Thoracic aorta (tissue), 2 donors: ENCODE data around the gene RSAD1. TPM values are rescaled to one million over a fixed set of nuclear protein-coding genes. Genes with fewer than 3 reads are reported as not detected.

ENCODE experiments used
- ATAC-seq: fragments of 150-250 bp; one replicate; pipeline ENCODE4 v1.8.0; 2017; ENCODE audit warnings: low read depth; ENCODE audit not compliant: insufficient number of reproducible peaks, low FRiP score
- DNase-seq: peaks from one replicate; pipeline ENCODE4 v3.0.0-alpha.2; 2020; ENCODE audit warnings: low spot score
- H3K27ac ChIP-seq, 2 donors: fragments of 200-600 bp; sonication (generic); 1 replicate in 1 of 2; 2 replicates in 1 of 2; pipeline ENCODE4 v1.5.1; 2016; ENCODE audit warnings: mild to moderate bottlenecking in 2 of 2, moderate library complexity in 2 of 2
- H3K27me3 ChIP-seq: fragments of 200-600 bp; sonication (generic); replicated peaks from 2 replicates; pipeline ENCODE4 v1.6.0; 2016; ENCODE audit warnings: mild to moderate bottlenecking; ENCODE audit not compliant: insufficient read depth
- H3K36me3 ChIP-seq: fragments of 200-600 bp; sonication (generic); one replicate; pipeline ENCODE4 v1.5.1; 2016
- H3K4me1 ChIP-seq, 2 donors: fragments of 200-600 bp; sonication (generic); 1 replicate in 1 of 2; 2 replicates in 1 of 2; pipeline versions ENCODE4 v1.5.1 to v1.6.0; 2016; ENCODE audit warnings: low read depth in 2 of 2, mild to moderate bottlenecking in 1 of 2; ENCODE audit not compliant: control insufficient read depth in 1 of 2
- H3K4me3 ChIP-seq: fragments of 200-600 bp; sonication (generic); 2 replicates; pipeline ENCODE4 v1.5.1; 2016; ENCODE audit warnings: mild to moderate bottlenecking
- H3K9me3 ChIP-seq: fragments of 200-600 bp; sonication (generic); 2 replicates; pipeline ENCODE4 v1.5.1; 2016
- total RNA-seq, 2 donors: library from RNA; depleted of rRNA; stranded (reverse); fragments of >200 nt; gene quantifications; one replicate each; pipeline versions ENCODE4 v1.1.0 to v1.2.3, GENCODE V29; 2016
- TF ChIP-seq, protein P1 (sequence below): fragments of 200-600 bp; sonication (generic); IDR thresholded peaks from one replicate; pipeline ENCODE4 v1.5.1; 2019; ENCODE audit warnings: antibody characterized with exemption

The RSAD1 gene
- total RNA-seq, 2 donors from 2014 or later = 21.4 to 35.3 TPM

- no peak for DNase-seq
- no peak for ATAC-seq
- Histone ChIP-seq H3K4me3 (no peak overlapping the region), H3K27me3 (no peaks in the 10 kb centered on the region), H3K9me3 (no peaks in the 10 kb centered on the region), H3K4me1 (no peaks in the 10 kb centered on the region), H3K27ac (no peak overlapping the region), H3K36me3 (no peaks in the 10 kb centered on the region)
- TF ChIP-seq, protein P1, sequence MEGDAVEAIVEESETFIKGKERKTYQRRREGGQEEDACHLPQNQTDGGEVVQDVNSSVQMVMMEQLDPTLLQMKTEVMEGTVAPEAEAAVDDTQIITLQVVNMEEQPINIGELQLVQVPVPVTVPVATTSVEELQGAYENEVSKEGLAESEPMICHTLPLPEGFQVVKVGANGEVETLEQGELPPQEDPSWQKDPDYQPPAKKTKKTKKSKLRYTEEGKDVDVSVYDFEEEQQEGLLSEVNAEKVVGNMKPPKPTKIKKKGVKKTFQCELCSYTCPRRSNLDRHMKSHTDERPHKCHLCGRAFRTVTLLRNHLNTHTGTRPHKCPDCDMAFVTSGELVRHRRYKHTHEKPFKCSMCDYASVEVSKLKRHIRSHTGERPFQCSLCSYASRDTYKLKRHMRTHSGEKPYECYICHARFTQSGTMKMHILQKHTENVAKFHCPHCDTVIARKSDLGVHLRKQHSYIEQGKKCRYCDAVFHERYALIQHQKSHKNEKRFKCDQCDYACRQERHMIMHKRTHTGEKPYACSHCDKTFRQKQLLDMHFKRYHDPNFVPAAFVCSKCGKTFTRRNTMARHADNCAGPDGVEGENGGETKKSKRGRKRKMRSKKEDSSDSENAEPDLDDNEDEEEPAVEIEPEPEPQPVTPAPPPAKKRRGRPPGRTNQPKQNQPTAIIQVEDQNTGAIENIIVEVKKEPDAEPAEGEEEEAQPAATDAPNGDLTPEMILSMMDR = no peak
Measured at GRCh38 chr17:50517011-50517410, 38.4 kb downstream of the RSAD1 start.

GRCh38 chr17:50517504-50518383, 39.1 kb downstream of the RSAD1 start:
- H3K27me3 ChIP-seq = no peaks in the 10 kb centered on the region
- H3K4me3 ChIP-seq = no peak overlapping the region
- H3K4me1 ChIP-seq = no peaks in the 10 kb centered on the region
- no peaks in the 10 kb centered on the region for H3K36me3 ChIP-seq
- TF ChIP-seq, protein P1 = no peak
- no peaks in the 10 kb centered on the region for H3K9me3 ChIP-seq
- ATAC-seq (no peak), DNase-seq (no peak)
- no peak overlapping the region for H3K27ac ChIP-seq

DNA sequence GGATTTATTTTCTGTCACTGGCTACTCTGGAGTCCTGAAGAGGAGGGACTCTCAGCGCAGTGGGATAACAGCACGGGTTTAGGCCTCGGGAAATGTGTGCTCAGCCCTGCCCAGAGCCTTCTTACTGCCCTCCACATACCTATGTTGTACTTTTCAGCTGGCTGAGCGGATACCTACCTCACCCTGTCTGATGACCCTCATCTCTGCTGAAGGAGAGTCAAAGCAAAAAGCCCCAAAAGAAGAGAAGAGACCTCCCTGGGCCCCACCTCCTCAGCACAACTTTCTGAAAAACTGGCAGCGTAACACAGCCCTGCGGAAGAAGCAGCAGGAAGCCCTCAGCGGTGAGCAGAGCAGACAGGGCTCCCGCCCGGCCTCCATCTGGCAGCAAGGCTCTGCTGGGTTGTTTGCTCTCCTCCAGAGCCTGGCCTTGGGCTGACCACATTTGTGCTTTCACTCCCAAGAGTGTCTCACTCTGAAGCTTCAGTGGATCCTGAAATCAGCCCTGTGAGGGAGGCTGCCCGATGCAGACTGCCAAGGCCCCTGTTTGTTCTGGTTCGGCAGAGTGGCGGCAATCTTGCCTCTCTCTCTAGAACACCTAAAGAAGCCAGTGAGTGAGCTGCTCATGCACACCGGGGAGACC, 39.8 kb downstream of the RSAD1 start:
- no peaks in the 10 kb centered on the region for H3K9me3 ChIP-seq
- H3K36me3 ChIP-seq = no peaks in the 10 kb centered on the region
- H3K27me3 ChIP-seq = no peaks in the 10 kb centered on the region
- no peak overlapping the region for H3K4me3 ChIP-seq
- TF ChIP-seq, protein P1 = no peak
- no peaks in the 10 kb centered on the region for H3K4me1 ChIP-seq
- ATAC-seq (no peak), DNase-seq (no peak)
- no peak overlapping the region for H3K27ac ChIP-seq

DNA sequence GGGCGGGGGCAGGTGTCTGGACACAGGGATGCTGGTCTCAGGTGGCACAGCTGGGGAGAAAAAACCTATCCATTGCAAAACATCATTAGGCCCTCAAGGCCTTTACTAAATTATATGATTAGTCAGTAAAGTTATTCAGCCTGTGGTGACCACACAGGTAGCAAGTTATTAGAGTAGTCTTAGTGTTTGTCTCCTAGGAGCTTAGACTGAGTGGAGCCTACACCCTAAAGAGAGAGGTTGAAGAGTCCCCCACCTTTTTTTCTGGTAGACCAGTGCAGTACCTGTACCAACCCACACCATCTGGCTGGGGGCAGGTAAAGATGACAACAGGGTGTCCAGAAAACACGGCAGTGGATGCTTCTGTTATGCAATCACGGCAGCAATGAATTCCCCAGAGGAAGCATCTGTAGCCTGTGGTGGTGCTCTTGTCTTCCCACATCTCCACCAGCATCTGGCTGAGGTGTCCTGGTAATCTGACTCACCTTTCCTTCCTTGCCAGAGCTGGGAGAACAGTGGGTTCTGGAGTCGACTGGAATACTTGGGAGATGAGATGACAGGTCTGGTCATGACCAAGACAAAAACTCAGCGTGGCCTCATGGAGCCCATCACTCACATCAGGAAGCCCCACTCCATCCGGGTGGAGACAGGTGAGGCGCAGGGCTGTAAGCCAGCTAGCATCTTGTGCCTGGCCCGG, 40.6 kb downstream of the RSAD1 start:
- DNase-seq = no peak
- no peak for ATAC-seq
- Histone ChIP-seq H3K4me1 (no peaks in the 10 kb centered on the region), H3K27me3 (no peaks in the 10 kb centered on the region), H3K27ac (no peak overlapping the region), H3K36me3 (no peaks in the 10 kb centered on the region), H3K9me3 (no peaks in the 10 kb centered on the region), H3K4me3 (no peak overlapping the region)
- TF ChIP-seq, protein P1 = no peak

GRCh38 chr17:50520483-50520882, 41.8 kb downstream of the RSAD1 start:
- Histone ChIP-seq H3K27me3 (no peaks in the 10 kb centered on the region), H3K4me3 (no peak overlapping the region), H3K4me1 (no peaks in the 10 kb centered on the region), H3K27ac (no peak overlapping the region), H3K9me3 (no peaks in the 10 kb centered on the region), H3K36me3 (no peaks in the 10 kb centered on the region)
- ATAC-seq = no peak
- DNase-seq = no peak
- TF ChIP-seq, protein P1 = no peak
